Hematopoietic multipotent progenitor cell treated with erythropoietin and hydrocortisone succinate and interleukin-3 and kit ligand, for 15 days (in vitro differentiated cells): ENCODE measurements around the gene GCFC2.
A peak's percentile ranks its signal among the peaks of the same experiment; 100 is the strongest.
"Not testable (repeated sequence)": the region's sequence is repeated elsewhere in the genome, so short reads cannot be mapped to it uniquely, and the experiment has no call there.

Experiments used
- DNase-seq: peaks from one replicate; pipeline ENCODE4 v3.0.0-alpha.2; 2015; ENCODE audit warnings: low spot score

GCFC2 gene

GRCh38 chr2:75679556-75679955 lies 31.2 kb downstream of the GCFC2 start:
- DNase-seq: no peak

DNA sequence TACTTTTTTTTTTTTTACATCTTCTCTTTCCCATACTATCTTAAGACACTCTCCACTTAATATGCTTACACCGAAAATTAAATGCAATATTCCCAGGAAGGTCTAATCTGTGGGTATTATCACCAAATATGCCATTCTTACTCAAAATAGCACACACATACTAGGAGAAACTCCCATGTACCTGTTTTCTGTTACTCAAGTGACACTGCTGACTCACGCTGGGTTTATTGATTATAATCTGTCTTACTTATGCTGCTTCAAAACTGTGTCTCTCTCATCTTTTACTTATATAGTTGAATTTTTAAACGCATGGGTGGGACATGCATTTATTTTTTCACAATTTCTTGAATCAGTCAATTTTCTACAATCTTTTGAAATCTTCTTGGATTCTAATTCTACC lies 34.3 kb downstream of the GCFC2 start:
- no peak for DNase-seq

DNA sequence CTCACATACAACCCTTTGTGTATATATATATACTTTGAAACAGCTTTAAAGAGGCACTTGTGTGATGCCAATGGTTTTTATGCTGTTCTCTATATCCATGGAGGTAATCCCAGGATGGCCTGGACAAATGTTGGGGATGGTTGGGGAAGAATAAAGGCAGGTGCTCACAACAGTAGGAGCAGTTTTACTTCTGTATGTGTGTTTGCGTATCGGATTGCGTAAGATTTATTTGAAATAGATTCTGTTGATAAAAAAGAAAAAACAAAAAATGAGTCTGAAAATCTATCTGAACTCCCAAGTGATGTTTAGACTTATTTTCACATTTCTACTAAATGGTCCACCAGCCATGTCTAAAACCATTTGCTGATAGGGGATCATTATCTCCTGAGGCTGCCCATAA lies 34.8 kb downstream of the GCFC2 start:
- no peak for DNase-seq

- DNase-seq: not testable (repeated sequence)
Observed at GRCh38 chr2:75675423-75675822, 35.3 kb downstream of the GCFC2 start.

GRCh38 chr2:75667884-75668283 lies 42.8 kb downstream of the GCFC2 start:
- no peak for DNase-seq

GRCh38 chr2:75666911-75667310 lies 43.8 kb downstream of the GCFC2 start:
- no peak for DNase-seq

GRCh38 chr2:75657798-75658197 lies 52.9 kb downstream of the GCFC2 start:
- DNase-seq: no peak

- no peak for DNase-seq
Observed at GRCh38 chr2:75656563-75656962, 54.2 kb downstream of the GCFC2 start.

GRCh38 chr2:75655861-75656260 lies 54.9 kb downstream of the GCFC2 start:
- no peak for DNase-seq

DNA sequence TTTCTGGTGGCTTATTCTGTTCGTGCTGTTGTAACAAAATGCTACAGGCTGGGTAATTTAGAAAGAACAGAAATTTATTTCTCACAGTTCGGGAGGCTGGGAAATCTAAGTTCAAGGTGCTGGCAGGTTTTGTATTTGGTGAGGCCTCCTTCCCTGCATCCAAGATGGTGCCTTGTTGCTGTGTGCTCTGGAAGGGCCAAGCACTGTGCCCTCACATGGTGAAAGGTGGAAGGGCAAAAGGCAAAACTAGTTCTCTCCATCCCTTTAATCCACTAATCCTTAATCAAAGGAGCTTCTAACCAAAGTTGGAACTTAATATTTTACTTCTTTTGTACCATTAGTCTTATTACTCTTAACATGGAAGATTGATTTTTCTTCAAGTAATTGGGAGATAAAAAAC lies 56.7 kb downstream of the GCFC2 start:
- DNase-seq: no peak

GRCh38 chr2:75647771-75648170 lies 62.9 kb downstream of the GCFC2 start:
- DNase-seq: no peak

DNA sequence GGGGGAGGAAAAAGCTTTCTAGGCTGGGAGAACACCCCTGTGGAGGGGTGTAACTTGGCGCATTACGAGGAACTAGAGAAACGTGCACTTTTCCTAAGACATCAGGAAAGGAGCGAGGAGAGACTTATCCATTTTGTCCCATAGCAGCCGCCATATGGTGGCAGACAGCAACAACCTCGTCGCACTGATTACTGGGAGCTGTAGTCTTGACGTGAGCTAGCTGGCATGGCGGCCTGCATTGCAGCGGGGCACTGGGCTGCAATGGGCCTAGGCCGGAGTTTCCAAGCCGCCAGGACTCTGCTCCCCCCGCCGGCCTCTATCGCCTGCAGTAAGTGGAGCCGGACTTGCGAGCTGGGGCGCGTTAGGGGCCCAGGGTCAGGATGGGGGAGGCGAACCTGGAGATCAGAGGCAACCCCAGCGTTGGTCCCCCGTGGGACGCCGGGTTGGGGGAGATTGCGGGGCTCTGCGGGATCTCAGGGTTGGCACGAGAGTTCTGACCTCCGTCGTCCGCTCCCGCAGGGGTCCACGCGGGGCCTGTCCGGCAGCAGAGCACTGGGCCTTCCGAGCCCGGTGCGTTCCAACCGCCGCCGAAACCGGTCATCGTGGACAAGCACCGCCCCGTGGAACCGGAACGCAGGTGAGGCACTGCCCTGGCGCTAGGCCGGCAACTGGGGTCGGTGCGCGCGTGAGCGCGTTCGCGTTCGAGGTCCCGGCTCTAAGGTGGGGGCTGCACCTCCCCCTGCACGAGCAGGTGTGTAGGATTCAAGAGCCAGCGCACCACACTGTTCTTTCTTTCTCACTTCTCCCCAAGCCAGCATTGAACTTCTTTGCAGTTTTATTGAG lies 63.9 kb downstream of the GCFC2 start, which contains the start of gene MRPL19:
TSS of gene MRPL19 (plus strand) at position 201 of the 843 bp plus-strand sequence. CDS start at position 226, 25 bp downstream.
- peak; percentile 87 for DNase-seq

GRCh38 chr2:75646090-75646582 lies 64.6 kb downstream of the GCFC2 start:
- DNase-seq: no peak

- no peak for DNase-seq
Observed at GRCh38 chr2:75645643-75646042, 65.1 kb downstream of the GCFC2 start.

- DNase-seq: no peak
Observed at GRCh38 chr2:75643980-75644379, 66.7 kb downstream of the GCFC2 start.

- no peak for DNase-seq
Observed at GRCh38 chr2:75641587-75641986, 69.1 kb downstream of the GCFC2 start.

GRCh38 chr2:75640621-75641121 lies 70.0 kb downstream of the GCFC2 start:
- DNase-seq: peak; percentile 58

DNA sequence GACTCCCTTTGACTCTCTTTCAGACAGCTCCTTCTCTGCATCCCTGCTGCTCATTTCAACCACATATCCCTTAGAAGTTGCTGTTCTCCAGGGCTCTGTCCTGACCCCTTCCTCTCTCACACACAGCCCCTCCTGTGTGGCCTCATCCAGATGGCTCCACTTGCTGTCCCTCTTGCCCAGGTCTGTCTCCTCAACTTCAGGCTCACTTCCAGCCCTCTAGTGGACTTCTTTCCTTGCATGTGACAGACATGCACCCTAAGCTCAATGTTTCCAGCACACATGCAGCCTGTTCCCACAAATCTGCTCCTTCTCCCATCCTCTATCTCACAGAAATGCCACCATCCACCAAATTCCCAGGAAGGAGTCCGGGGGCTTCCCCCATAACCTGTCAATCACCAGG lies 73.1 kb downstream of the GCFC2 start:
- no peak for DNase-seq

DNA sequence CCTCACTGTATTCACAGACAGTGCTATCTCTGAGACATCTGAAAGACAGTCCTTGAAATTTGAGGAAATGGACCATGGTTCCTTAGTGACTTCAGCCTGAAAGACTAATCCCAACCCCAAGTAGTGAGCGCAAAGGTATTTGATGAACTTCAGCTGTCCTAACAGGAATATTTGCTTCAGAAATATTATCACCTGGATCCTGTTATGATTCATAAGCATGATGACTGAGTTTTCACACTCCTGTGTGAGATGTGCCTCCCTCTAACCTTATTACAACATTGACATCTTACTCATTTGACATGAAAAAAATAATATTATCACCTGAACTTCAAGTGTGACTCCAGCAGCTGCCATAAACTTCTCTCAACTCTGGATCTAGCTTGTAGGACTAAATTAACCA lies 75.8 kb downstream of the GCFC2 start:
- DNase-seq: no peak

GRCh38 chr2:75633620-75634019 lies 77.1 kb downstream of the GCFC2 start:
- no peak for DNase-seq

- no peak for DNase-seq
Observed at GRCh38 chr2:75632813-75633212, 77.9 kb downstream of the GCFC2 start.

DNA sequence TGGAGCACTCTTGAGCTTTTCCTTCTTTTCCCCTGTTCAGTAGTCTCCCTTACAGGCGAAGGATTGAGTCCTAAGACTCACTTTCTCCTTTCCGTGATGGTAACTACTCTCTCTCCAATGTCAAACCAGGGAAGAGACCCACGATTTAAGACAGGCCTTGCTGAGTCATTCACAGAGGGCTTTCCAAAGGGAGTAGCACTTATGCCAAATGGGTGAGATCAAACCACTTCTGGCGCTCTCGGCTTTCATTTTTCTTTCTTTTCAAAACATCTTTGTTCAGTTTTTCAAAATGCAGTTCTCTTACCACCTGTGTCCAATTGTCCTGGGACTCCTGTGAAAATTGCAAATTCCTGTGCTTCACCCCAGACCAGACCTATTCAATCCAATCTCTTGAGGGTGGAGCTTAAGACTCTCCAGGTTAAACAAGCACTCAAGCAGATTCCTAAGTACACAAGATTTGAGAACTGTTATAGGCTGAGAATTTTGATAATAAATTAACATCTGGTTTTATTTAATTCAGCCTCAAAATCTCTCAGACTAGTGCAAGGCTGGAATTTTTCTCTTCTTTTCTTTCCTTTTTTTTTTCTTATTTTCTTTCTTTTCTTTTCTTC lies 78.5 kb downstream of the GCFC2 start:
- no peak for DNase-seq

- peak; percentile 37 for DNase-seq
Observed at GRCh38 chr2:75627902-75628504, 82.7 kb downstream of the GCFC2 start.
